NCI-H128 (cell line): Measurements from ENCODE around the gene AQP11.
"Not testable (repeated sequence)": the region's sequence is repeated elsewhere in the genome, so short reads cannot be mapped to it uniquely, and the experiment has no call there.

Experiments
- DNase-seq: peaks from one replicate; lab custom pipeline; 2025; ENCODE audit not compliant: unreplicated experiment; lab: John Stamatoyannopoulos, UW

AQP11 gene, protein sequence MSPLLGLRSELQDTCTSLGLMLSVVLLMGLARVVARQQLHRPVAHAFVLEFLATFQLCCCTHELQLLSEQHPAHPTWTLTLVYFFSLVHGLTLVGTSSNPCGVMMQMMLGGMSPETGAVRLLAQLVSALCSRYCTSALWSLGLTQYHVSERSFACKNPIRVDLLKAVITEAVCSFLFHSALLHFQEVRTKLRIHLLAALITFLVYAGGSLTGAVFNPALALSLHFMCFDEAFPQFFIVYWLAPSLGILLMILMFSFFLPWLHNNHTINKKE

DNA sequence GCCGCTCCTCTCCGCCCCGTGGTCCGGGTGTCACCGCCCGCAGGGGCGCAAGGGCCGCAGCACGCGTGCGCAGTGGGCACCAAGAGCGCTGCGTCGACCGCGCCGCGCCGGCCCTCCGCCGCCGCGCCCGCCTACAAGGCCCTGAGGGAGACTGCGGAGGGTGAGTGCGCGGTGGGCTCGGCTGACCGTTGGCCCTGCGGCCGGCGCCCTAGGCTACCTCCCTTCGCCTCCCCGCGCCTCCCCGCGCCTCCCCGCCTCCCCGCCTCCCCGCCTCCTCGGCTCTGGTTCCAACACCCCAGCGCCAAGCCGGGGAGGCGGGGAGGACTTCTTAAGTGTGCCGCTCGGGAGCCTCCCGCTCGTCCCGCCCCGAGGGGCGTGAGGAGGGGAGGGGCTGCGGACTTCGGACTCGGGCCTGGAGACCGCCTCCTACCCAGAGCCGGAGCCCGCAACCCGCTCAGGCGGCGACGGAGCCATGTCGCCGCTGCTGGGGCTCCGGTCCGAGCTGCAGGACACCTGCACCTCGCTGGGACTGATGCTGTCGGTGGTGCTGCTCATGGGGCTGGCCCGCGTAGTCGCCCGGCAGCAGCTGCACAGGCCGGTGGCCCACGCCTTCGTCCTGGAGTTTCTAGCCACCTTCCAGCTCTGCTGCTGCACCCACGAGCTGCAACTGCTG is at the start of gene AQP11:
Gene AQP11 (plus strand): TSS at position 433 of the 673 bp plus-strand sequence. CDS start 40 bp downstream, at position 473.
- DNase-seq: peak; percentile 88

GRCh38 chr11:77542296-77542695 is 47.5 kb upstream of the AQP11 start:
- no peak for DNase-seq

DNA sequence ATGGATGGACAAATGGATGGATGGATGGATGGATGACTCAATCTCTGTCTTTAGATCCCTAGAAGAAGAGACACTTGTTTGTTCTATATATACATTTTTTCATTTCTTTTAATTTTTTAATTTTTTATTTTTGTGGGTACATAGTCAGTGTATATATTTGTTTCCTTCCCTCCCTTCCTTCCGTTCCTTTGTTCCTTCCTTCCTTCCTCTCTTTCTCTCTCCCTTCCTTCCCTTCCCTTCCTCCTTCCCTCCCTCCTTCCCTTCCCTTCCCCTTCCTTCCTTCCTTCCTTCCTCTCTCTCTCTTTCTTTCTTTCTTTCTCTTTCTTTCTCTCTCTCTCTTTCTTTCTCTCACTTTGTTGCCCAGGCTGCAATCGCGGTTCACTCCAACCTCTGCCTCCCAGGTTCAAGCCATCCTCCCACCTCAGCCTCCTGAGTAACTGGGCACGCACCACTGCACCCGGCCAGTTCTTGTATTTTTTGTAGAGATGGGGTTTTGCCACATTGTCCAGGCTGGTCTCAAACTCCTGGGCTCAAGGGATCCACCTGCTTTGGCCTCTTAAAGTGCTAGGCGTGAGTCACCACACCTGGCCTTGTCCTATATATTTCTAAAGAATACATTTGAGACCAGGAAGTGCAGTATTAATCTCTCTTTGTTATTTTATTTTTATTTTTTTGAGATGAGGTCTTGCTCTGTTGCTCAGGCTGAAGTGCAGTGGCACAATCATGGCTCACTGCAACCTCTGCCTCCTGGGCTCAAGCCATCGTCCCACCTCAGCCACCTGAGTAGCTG is 42.5 kb upstream of the AQP11 start:
- no peak for DNase-seq

DNA sequence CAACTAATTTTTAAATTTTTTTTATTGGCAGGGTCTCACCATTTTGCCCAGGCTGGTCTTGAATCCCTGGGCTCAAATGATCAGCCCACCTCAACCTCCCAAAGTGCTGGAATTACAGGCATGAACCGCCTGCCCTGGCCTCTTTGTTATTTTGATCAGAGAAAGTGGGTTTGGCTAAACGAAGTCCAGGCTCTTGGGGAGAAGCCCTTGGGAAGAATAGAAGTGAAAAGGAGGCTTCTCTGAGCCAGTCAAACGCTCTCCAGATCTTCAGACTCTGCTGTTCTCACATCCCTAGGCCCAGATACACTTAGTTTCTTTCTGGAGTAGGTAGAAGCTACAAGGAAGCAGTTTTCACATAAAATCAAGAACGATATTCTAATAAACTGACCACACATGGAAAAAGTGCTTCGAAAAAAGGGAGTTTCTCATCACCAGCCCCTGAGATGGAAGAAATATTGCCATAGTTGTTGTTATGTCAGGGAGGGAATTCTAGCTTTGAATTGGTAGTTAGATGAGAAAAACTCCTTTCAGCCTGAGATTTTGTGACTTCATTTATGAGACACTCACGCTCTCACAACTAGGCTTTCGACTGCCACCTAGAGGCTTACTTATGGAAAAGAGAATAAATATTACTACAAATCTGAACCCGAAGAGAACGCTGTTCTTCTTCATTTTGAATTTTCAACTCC is 41.7 kb upstream of the AQP11 start:
- DNase-seq: peak; percentile 27

GRCh38 chr11:77548552-77549445 is 41.0 kb upstream of the AQP11 start:
- DNase-seq: no peak

DNA sequence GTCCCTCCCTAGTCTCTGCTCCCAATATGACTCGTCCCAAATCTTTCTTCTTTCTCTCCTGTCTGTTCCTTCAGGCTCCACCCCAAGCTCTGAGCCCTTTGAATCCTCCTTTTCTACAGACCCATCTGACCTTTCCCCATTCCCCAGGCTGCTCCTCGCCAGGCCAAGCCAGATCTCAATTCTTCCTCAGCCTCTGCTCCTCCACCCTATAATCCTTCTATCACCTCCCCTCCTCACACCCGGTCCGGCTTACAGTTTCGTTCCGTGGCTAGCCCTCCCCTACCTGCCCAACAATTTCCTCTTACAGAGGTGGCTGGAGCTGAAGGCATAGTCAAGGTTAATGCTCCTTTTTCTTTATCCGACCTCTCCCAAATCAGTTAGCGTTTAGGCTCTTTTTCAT is 38.3 kb upstream of the AQP11 start:
- DNase-seq: not testable (repeated sequence)

DNA sequence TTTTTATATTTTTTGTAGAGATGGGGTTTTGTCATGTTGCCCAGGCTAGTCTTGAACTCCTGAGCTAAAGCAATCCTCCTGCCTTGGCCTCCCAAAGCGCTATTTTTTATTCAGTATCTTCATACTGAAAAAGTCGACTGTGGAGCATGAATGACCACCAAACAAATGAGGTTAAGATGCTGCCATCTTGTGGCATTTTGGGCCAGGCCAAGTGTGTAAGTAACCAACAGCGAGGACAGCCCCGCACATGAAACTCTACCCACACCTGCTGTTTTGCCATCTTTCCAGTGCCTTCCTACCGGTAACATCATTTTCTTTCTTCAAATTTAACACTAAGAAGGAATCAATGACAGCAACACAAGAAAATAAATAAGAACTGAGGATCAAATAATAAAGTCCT is 32.2 kb upstream of the AQP11 start:
- DNase-seq: peak; percentile 10

DNA sequence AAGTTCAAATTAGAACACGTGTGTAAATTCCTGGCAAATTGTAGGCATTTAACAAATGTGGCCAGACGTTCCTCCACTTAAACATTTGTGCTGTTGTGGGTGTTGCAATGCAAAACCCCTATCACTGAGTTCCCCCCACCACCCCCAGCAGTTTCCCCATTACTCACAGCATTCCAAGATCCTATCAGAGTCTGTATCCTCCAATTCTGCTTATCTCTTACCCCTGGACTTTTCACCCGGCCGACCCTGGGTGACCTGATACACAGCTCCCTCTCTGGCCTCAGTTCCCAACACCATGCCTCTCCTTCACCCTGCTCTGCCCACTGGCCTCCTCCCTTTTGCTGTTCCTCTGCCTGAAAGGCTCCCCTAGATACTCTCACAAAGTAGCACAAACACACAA is 31.4 kb upstream of the AQP11 start:
- no peak for DNase-seq

DNA sequence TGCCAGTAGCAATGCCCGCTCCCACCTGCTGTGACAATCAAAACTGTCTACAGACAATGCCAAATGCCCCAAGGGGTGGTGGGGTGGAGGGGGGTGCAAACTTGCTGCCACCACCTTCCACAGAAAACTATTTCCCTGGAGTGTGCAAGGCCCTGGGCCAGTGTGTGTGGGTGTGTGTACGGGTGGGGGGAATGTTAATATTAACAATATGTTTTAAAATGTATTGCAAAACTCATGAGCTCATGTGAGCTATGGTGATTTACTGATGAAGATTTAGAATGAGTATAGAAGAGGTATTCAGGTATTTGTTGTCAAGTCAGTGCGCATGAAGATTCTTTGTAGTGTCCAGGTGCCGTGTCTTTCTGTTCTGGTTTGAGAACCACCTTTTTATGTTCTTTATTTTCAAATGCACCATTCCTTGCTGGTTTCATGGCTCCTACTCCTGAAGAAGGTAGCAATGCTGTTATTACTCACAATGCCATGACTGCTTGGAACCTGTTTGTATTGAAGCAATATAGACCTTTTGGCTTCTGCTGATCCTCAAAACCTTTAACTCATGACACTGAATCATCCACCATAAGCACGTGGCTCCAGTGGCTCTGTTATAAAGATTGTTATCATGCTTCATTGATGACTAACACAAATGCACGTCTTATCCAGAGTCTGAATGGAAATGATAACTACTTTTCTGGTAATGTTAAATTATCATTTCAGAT is 29.9 kb upstream of the AQP11 start:
- DNase-seq: no peak

DNA sequence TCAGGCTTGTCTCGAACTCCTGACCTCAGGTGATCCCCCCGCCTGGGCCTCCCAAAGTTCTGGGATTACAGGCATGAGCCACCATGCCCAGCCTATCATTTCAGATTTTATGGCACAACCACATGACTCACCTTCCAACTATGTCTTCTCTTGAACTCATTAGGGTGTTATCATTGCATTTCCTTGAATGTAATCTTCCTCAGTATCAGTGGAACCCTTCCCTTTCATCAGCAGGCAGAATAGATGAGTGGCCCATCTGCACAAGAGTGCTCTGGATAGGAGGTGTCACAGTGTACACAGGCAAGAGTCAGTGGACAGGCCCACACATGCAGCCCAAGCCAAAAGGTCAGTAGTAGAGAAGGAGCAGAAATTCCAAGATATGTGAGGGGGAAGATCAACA is 29.1 kb upstream of the AQP11 start:
- DNase-seq: no peak

DNA sequence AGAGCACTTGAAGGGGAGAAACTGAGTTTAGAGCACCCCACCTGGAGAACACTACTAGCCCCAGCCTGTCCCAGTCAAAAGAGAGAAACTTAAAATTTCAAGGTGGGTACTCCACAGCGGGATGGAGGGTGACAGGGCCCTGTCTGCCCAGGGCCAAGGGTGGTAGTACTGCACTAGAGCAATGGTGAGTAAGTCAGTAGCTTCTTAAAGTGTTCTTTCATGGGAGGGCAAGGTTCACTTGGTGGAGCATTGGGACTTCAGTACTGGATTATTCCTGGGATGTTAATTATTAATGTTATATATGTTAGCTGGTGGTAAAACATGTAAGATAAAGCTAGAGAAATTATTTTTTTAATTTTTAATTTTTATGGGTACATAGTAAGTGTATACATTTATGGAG is 28.5 kb upstream of the AQP11 start:
- DNase-seq: no peak

- no peak for DNase-seq
Measured at GRCh38 chr11:77568306-77568705, 21.4 kb upstream of the AQP11 start.

GRCh38 chr11:77568916-77569675 is 20.7 kb upstream of the AQP11 start:
- no peak for DNase-seq

- no peak for DNase-seq
Measured at GRCh38 chr11:77569676-77570070, 20.1 kb upstream of the AQP11 start.

- not testable (repeated sequence) for DNase-seq
Measured at GRCh38 chr11:77570896-77571295, 18.9 kb upstream of the AQP11 start.

DNA sequence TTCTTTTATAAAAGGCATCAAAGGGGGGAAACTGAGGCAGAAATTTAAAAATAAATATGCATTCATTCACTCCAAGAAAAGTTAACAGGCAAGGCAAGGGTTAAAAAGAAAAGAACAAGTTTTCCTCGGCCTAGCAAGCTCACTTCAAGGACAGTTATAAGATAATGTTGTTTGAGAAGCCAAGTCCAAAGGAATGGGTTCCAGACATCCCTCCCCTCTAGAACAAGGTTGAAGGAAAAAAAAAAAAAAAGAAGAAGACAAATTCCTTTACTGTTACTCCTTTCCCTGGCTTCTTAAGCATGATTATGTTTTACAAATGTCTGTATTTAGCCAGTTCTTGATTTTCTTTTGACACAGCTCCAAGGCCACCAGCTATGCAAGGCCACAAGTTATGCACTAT is 14.3 kb upstream of the AQP11 start:
- not testable (repeated sequence) for DNase-seq

GRCh38 chr11:77580712-77581337 is 8.9 kb upstream of the AQP11 start:
- no peak for DNase-seq

- DNase-seq: no peak
Measured at GRCh38 chr11:77589181-77589520, 602 bp upstream of the AQP11 start.
